SJCRH30 (cell line): ENCODE measurements around the gene CNPY4. TPM values are rescaled to one million over a fixed set of nuclear protein-coding genes. Genes with fewer than 3 reads are reported as not detected.
A peak's percentile ranks its signal among the peaks of the same experiment; 100 is the strongest.

ENCODE experiments used
- DNase-seq, 2 experiments: peaks; one replicate each; pipeline ENCODE4 v3.0.0-alpha.2; 2015 to 2020
- H3K27ac ChIP-seq: fragments of 250-450 bp; sonication (Bioruptor Pico); 2 replicates; pipeline ENCODE4 v1.5.1; 2020; ENCODE audit warnings: mild to moderate bottlenecking, moderate library complexity
- H3K27me3 ChIP-seq: fragments of 250-450 bp; sonication (Bioruptor Pico); 2 replicates; pipeline ENCODE4 v1.5.1; 2020; ENCODE audit warnings: mild to moderate bottlenecking, moderate library complexity
- H3K36me3 ChIP-seq: fragments of 250-450 bp; sonication (Bioruptor Pico); 2 replicates; pipeline ENCODE4 v1.5.1; 2020; ENCODE audit warnings: mild to moderate bottlenecking, moderate library complexity
- H3K4me1 ChIP-seq: fragments of 250-450 bp; sonication (Bioruptor Pico); 2 replicates; pipeline ENCODE4 v1.5.1; 2020; ENCODE audit warnings: mild to moderate bottlenecking, moderate library complexity
- H3K4me3 ChIP-seq: fragments of 250-450 bp; sonication (Bioruptor Pico); 2 replicates; pipeline ENCODE4 v1.5.1; 2020; ENCODE audit warnings: mild to moderate bottlenecking, moderate library complexity
- H3K9me3 ChIP-seq: fragments of 250-450 bp; sonication (Bioruptor Pico); replicated peaks from 2 replicates; pipeline ENCODE4 v1.5.1; 2020; ENCODE audit warnings: mild to moderate bottlenecking, moderate library complexity
- total RNA-seq: library from RNA; depleted of rRNA; stranded (reverse); fragments of >200 nt; shearing (Covaris generic); gene quantifications from 2 replicates; pipeline ENCODE4 v1.2.3, GENCODE V29; 2014

The CNPY4 gene
- total RNA-seq, 1 experiment from 2014 or later = 13.7 TPM

DNA sequence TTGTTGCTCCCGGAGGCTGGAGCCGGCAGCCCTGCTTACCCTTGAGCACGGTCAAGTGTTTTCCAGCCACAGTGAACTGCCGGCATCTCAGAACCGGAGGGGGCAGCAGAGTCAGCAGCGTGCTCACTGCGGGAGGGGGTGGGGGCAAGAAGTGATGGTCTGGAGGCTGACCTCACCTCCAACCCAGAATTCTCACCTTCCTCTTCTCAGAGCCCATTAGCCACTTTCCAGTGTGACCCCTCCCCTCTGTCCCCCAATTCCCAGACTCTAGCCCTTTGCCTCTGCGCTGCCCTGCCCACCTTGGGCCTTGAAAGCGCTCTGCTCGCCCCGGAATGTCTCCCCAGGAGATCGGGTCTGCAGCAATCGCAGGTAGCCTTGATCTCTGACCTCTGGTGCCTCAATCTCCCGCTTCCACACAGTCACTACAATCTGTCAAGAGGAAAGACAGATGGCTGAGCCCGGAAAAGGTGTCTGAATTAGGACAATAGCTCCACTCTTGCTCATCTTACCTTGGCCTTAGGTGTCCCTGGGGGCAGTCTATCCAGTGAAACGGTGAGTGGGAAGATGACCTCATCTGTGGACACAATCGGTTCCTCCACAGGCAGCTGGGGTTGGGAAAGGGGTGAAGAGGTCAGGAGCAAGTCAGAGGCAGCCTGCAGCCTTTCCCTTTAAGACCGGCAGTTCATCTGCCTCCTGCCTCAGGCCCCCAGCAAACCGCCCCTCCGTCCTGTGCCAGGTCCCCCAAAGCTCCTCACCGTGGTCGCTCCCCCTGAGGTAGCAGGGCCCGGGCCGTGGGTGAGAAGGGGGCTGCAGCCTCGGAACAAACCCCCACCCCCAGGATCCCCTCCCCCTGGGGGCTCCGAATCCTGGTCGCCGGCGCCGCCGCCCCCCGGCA is 38.1 kb downstream of the CNPY4 start:
- Histone ChIP-seq H3K36me3 (peaks cover 11% of the 10 kb centered on the region), H3K4me1 (peaks cover 3% of the 10 kb centered on the region; the same call in 1 of the 2 replicates), H3K27me3 (no peaks in the 10 kb centered on the region), H3K4me3 (peak overlapping the region; percentile 100), H3K27ac (peak overlapping the region; percentile 53; the same call in 1 of the 2 replicates), H3K9me3 (no peaks in the 10 kb centered on the region)
- peak in 1 of 2 experiments; percentile 36 for DNase-seq

- Histone ChIP-seq H3K4me1 (peaks cover 3% of the 10 kb centered on the region; the same call in 1 of the 2 replicates), H3K9me3 (no peaks in the 10 kb centered on the region), H3K4me3 (peak within 1 kb of the TSS; percentile 100), H3K36me3 (peaks cover 11% of the 10 kb centered on the region), H3K27me3 (no peaks in the 10 kb centered on the region), H3K27ac (peak within 1 kb of the TSS; percentile 53)
- peak; percentile 93 to 96 for DNase-seq
Observed at GRCh38 chr7:100158229-100159098, 39.0 kb downstream of the CNPY4 start, which contains the start of gene TRAPPC14. Gene TRAPPC14, minus strand, starts transcription at chr7:100158723. Its CDS starts 224 bp downstream, at chr7:100158499.

- peak; percentile 39 to 41 for DNase-seq
- Histone ChIP-seq H3K4me3 (peak overlapping the region; percentile 100), H3K9me3 (no peaks in the 10 kb centered on the region), H3K36me3 (peaks cover 11% of the 10 kb centered on the region), H3K27me3 (no peaks in the 10 kb centered on the region), H3K27ac (peak overlapping the region; percentile 53), H3K4me1 (peaks cover 3% of the 10 kb centered on the region; the same call in 1 of the 2 replicates)
Observed at GRCh38 chr7:100159099-100159623, 39.7 kb downstream of the CNPY4 start.

- H3K4me1 ChIP-seq = peaks cover 3% of the 10 kb centered on the region; the same call in 1 of the 2 replicates
- H3K27ac ChIP-seq = no peak overlapping the region
- peaks cover 11% of the 10 kb centered on the region for H3K36me3 ChIP-seq
- H3K9me3 ChIP-seq = no peaks in the 10 kb centered on the region
- peak in 1 of 2 experiments; percentile 1 for DNase-seq
- no peaks in the 10 kb centered on the region for H3K27me3 ChIP-seq
- H3K4me3 ChIP-seq = no peak overlapping the region
Observed at GRCh38 chr7:100160067-100160466, 40.6 kb downstream of the CNPY4 start.

GRCh38 chr7:100163006-100163531 is 43.6 kb downstream of the CNPY4 start:
- H3K27me3 ChIP-seq = no peaks in the 10 kb centered on the region
- no peak overlapping the region for H3K27ac ChIP-seq
- no peak for DNase-seq
- no peaks in the 10 kb centered on the region for H3K9me3 ChIP-seq
- H3K36me3 ChIP-seq = no peaks in the 10 kb centered on the region
- H3K4me3 ChIP-seq = no peak overlapping the region
- H3K4me1 ChIP-seq = peaks cover 8% of the 10 kb centered on the region

DNA sequence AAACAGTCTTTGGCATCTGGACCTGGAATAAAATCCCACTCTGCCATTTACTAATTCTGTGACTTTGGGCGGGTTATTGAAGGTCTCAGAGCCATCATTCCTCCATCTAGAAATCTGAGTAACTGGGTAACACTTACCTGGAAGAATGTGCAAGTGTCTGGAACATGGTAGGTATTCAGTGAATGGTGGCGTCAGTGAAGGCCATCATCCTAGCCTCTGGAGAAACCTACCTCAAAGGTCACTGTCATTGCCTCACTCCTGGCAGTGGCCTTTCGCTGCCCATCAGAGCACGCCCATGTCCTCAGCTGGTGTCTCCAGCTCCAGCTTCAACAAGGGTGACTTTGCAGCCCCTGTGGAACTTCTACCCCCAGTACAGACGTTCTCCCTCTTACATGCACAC is 44.4 kb downstream of the CNPY4 start:
- DNase-seq = no peak
- Histone ChIP-seq H3K36me3 (no peaks in the 10 kb centered on the region), H3K4me1 (peaks cover 8% of the 10 kb centered on the region), H3K27ac (no peak overlapping the region), H3K27me3 (no peaks in the 10 kb centered on the region), H3K9me3 (no peaks in the 10 kb centered on the region), H3K4me3 (no peak overlapping the region)

DNA sequence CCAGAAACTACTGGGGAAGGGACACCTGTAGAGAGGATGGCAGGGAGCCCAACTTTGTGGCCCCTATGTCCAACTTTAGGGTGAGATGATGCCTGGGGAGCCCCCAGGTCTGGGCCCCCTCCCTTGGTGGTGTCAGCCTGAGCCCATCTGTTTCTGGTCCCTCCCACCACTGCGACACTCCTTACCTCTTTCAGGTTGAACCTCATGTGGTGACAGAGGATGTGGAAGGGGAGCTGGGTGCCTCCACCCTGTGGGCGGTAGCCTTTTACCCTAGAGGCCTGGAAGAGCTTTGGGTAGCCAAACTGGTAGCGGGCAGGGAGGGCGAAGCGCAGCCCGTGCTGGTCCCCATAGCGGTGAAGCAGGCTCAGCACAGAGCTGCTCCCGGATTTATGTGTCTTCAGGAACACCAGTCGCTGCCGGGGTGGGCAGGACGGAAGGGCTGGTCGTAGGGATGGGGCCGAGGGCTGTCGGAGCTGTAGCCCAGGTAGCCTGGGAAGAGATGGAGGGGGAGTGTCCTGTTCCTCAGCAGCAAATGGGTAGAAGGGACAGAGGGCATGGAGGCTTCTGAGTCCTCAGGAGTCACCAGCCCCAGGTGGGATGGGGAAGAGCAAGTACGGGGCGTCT is 47.0 kb downstream of the CNPY4 start:
- H3K4me3 ChIP-seq = no peak overlapping the region
- no peak for DNase-seq
- H3K27ac ChIP-seq = no peak overlapping the region

DNA sequence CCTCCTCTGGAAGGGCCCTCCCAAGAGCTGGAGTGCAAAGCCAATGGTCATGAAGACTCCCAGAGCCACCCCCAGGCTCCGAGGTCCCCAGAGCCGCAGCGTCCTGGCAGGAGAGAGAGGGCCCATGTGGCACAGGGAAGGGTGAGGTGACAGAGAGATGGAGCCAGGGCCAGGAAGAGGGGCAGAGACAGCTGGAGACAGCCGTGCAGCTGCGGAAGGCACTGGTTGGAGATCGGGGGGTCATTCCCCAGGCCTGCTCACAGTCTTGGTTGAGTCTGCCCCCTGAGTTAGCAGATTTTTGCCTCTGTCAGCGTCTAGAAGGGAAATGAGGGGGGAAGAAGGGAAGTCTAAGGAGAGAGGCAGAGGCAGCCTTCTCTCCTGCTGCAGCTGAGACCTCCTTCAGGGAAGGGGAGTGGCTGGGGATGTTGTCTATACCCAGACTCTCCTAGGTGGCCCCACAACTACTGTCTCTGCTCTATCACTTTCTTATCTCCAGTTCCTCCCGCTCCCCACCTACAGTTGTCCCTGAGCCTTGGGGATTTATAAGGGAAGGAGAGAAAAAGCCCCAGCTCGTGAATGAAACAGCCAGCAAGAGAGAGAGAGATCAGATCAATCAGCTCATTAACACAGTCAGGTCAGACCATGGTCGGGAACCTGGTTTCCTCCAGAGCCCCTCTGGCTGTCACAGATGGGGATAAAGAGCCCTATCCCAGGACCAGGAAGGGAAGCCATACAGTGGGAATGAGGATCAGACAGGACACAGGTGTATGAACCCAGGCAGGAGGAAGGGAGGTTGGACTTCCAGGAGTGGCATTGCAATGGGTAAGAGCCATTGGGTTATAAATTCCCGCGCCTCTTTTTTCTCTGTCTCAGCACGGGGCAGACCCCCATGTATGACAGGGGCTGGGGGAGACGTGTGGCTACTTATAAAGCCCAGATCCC is 47.8 kb downstream of the CNPY4 start:
- Histone ChIP-seq H3K9me3 (no peaks in the 10 kb centered on the region), H3K27me3 (no peaks in the 10 kb centered on the region), H3K4me1 (peaks cover 13% of the 10 kb centered on the region), H3K4me3 (peak overlapping the region; percentile 55), H3K27ac (no peak overlapping the region), H3K36me3 (no peaks in the 10 kb centered on the region)
- peak; percentile 52 to 62 for DNase-seq

More for the DNA sequence above, 47.0 kb downstream of the CNPY4 start:
- Histone ChIP-seq H3K4me1 (peaks cover 13% of the 10 kb centered on the region), H3K27me3 (no peaks in the 10 kb centered on the region), H3K36me3 (no peaks in the 10 kb centered on the region), H3K9me3 (no peaks in the 10 kb centered on the region)

DNA sequence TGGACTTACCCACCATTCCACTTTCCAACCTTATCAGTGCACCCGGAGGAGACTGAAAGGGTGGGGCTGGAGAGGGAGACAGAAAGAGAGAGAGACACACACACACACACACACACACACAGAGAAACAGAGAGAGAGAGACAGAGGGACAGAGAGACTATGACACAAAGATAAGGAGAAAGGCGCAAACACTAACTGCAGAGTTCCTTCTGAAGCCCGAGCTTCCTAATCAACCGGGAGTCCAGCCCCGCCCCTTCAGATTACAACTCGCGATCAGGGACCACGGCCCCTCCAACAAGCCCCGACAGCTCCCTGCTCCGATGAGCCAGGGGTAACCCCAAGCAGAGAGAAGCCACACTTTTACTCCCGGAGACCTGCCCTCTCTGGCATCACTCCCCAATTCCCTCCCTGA is 48.5 kb downstream of the CNPY4 start:
- H3K36me3 ChIP-seq = no peaks in the 10 kb centered on the region
- peak overlapping the region; percentile 55 for H3K4me3 ChIP-seq
- no peaks in the 10 kb centered on the region for H3K9me3 ChIP-seq
- peaks cover 13% of the 10 kb centered on the region for H3K4me1 ChIP-seq
- peak overlapping the region; percentile 63 for H3K27ac ChIP-seq
- DNase-seq = peak in 1 of 2 experiments; percentile 45
- H3K27me3 ChIP-seq = no peaks in the 10 kb centered on the region

DNA sequence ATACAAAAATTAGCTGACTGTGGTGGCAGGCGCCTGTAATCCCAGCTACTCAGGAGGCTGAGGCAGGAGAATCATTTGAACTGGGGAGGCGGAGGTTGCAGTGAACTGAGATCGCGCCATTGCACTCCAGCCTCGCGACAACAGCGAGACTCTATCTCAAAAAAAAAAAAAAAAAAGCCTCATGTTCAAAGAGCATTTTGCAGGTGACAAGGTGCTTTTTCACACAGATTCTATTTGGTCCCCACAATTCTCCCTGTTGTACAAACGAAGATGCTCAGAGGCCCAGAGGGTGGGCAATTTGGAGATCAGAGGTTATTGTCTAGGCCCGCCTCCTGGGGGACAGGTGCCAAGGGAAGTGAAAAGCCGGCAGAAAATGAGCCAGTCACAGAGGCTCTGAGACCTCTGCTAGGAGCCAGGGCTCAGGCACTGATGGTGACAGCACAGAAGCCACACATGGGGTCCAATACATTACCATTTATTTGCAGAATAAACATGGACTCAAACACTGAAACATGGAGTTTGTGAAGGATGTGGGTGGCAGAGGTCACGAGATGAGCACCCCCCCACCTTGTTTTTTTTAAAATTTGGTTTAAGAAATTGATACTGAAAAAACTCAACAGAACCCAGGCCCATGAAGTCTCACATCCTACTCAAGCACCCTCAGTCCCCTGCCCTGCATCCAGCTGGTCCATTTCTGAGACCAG is 49.9 kb downstream of the CNPY4 start:
- peak overlapping the region; percentile 55 for H3K4me3 ChIP-seq
- peaks cover under 1% of the 10 kb centered on the region for H3K36me3 ChIP-seq
- peak overlapping the region; percentile 63 for H3K27ac ChIP-seq
- H3K4me1 ChIP-seq = peaks cover 13% of the 10 kb centered on the region
- H3K27me3 ChIP-seq = no peaks in the 10 kb centered on the region
- H3K9me3 ChIP-seq = no peaks in the 10 kb centered on the region
- DNase-seq = peak in 1 of 2 experiments; percentile 53

- Histone ChIP-seq H3K4me3 (no peak overlapping the region), H3K9me3 (no peaks in the 10 kb centered on the region), H3K27me3 (no peaks in the 10 kb centered on the region), H3K4me1 (peaks cover 13% of the 10 kb centered on the region), H3K36me3 (peaks cover 8% of the 10 kb centered on the region), H3K27ac (no peak overlapping the region)
- DNase-seq = no peak
Observed at GRCh38 chr7:100170101-100170897, 50.9 kb downstream of the CNPY4 start.

- no peak for DNase-seq
- H3K4me3 ChIP-seq = no peak overlapping the region
- peaks cover 8% of the 10 kb centered on the region for H3K36me3 ChIP-seq
- H3K27ac ChIP-seq = no peak overlapping the region
- H3K4me1 ChIP-seq = peaks cover 13% of the 10 kb centered on the region
- H3K27me3 ChIP-seq = no peaks in the 10 kb centered on the region
- H3K9me3 ChIP-seq = no peaks in the 10 kb centered on the region
Observed at GRCh38 chr7:100171087-100171681, 51.8 kb downstream of the CNPY4 start.
